Measurements from ENCODE around the gene TPO.

TPO gene

DNA sequence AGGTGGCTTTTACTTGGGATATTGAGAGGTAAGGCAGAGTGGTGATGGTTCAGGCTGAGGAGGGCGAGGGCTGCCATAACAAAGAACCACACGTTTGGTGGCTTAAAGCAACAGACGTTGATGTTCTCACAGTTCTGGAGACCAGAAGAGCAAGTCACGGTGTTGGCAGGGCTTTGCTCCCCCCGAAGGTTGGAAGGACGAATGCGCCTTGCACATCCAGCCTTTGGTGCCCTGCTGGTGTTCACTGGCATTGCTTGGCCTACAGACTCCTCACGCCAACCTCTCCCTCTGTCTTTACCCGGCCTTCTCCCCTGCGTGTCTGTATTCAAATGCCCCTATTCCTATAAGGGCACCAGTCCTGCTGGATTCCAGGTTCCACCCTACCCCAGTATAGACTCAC is 125.4 kb downstream of the TPO start:
- no peak for DNase-seq

DNA sequence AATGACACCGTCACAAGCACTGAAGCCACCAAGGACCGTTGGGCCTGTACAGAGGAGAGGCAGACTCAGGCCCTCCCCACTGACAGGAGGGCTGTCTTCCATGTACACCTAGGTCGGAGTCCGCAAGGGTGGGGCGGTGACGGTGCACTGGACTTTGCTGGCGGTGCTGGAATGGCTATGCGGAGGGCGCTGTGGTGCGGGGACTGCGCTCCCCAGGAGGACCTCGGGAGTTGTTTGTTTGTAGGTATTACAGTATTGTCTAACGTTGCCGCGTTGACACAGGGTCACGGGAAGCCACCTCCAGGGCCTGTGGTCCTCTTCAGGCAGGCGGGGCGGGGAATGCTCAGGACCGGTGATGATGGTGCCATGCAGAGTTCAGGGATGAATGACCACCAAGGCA is 126.2 kb downstream of the TPO start:
- DNase-seq = no peak

GRCh38 chr2:1539973-1540372 is 126.7 kb downstream of the TPO start:
- no peak for DNase-seq

DNA sequence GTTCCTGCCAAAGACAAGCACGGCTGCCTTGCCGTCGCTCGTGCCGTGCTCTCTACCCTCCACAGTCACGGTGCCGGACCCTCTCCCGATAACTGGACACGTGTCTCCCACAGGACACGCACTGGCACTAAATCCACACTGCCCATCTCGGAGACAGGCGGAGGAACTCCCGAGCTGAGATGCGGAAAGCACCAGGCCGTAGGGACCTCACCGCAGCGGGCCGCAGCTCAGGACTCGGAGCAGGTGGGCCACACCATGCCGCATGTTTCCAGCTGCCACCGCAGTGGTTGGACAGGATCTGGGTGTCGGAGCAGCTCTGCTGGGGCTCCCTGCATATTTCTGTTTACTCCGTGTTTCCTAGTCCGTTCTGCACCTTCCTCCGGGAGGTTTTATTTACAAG is 127.2 kb downstream of the TPO start:
- DNase-seq = no peak

GRCh38 chr2:1541040-1541439 is 127.8 kb downstream of the TPO start:
- DNase-seq = no peak

DNA sequence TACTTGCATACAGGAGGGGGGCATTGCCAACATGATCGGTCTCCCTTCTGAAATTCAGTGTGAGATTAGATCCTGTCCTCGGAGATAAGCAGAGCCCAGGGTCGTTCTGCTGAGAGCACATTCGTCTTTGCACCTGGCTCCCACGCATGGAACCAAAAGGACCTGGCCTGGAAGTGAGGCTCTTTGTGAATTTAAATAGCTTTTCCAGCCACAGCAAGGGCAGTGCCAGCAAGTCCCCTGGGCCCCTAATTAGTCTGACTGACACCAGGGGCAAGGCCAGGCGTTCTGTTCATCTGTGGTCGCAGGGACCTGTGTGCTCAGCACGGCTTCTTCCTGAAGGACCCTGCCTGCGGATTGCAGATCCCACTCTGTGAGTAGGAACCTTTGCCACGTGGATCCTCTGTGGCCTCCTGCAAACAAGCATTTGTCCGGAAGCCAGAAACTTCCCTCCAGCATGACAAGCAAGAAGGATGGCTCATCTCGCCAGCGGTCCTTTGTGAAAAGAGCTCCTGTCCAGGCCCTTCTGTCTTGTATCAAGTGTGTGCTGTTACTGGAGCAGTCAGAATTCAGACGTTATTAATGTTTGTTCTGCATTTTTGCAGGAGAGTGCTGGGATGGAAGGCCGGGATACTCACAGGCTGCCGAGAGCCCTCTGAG is 128.7 kb downstream of the TPO start:
- DNase-seq = no peak

- no peak for DNase-seq
Observed at GRCh38 chr2:1542971-1543370, 129.7 kb downstream of the TPO start.

DNA sequence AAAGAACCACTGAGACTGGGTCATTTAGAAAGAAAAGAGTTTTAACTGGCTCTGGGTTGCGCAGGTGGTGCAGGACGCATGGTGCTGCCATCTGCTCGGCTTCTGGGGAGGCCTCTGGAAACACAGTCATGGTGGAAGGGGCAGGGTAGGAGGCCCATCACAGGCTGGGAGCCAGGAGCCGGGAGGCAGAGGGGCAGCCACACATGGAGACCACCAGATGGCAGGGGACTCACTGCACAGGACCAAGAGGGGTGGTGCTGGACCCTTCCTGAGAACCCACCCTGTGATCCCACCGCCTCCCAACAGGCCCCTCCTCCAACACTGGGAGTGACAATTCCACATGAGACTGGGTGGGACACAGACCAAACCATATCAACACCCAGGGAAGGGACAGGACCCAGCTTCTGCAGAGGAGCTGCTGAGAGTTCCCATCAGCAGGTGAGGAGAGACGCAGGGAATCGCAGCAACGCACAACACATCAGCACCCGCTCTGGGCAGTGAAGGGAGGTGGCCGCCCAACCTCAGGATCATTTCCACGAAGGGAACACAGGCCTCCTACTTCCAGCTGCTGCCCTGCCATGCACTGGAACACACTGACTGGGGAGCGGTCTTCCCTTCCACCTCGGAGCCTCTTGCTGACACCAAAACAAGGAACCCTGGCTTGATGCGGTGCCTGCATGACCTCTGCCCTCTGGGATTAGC is 130.7 kb downstream of the TPO start:
- DNase-seq = no peak

GRCh38 chr2:1544478-1545069 is 131.3 kb downstream of the TPO start:
- no peak for DNase-seq

- DNase-seq = peak; percentile 17 to 35 (median 25)
Observed at GRCh38 chr2:1546023-1546591, 132.8 kb downstream of the TPO start.

DNA sequence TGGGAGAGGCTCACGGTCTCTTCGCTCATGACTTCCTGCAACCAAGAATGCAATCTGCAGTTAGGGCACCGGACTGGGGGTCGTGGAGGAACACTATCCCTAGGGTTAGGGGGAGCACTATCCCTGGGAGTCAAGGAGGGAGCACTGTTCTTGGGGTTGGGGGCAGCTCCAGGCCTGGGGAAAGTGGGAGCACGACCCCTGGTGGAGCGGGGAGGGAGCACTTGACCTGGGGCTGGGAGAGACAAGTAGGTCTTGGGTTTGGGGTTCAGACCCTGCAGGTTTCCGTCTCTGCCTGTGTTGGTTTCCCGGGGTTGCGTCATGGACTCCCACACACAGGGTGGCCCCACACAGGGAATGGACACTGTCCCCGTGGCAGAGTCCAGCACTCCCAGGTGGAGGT is 133.6 kb downstream of the TPO start:
- DNase-seq = no peak

DNA sequence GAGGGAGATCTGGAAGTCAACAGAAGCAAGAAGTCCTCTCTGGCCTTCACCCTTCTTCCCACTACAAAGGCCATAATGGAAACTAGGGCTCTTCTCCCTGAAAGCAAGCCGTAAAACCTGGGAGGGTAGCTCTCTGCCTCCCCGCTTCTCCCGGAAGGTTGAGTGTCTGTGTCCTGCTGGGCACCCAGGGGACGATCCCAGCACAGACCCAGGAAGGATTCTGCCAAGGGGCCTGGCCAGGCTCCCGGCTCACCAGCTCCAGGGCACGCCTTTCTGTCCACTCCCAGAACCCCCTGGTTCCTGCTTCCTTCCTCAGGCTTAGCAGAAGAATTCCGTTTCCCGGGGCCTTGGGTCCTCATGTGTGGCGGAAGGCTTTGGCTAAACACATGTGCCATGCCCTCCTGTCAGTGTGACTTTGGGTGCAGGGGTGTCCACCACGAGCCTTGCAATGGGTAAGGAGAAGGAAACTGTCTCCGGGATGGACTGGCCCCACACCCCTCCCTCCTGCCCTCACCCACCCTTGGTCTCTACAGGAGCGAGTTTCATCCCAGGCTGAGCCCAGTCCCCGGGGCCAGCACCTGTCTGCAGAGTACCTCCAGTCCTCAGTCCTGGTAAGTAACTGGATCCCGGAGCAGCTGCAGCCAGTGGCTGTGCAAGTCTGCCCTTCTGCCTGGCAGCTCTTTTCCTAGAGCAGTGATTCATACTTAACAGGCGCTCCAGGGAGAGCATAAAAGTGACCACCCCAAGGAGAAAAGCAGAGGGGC is 135.8 kb downstream of the TPO start:
- DNase-seq = no peak

- no peak for DNase-seq
Observed at GRCh38 chr2:1550076-1550475, 136.8 kb downstream of the TPO start.

- DNase-seq = peak; percentile 46 to 85 (median 63)
Observed at GRCh38 chr2:1550658-1551316, 137.5 kb downstream of the TPO start.

DNA sequence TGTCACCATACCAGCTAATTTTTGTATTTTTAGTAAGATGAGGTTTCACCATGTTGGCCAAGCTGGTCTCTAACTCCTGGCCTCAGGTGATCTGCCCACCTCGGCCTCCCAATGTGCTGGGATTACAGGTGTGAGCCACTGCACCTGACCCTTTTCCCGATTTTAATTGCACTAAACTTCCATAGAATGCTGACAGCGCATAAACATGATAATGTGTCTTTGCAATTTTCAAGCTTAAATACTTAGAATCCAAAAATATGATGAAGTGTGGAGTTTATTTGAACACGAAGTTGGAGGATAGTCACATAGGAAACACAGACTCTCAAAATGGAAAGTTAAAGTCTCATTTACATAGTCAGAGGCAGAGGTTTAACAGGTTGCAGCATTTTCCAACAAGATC is 138.6 kb downstream of the TPO start:
- DNase-seq = no peak

DNA sequence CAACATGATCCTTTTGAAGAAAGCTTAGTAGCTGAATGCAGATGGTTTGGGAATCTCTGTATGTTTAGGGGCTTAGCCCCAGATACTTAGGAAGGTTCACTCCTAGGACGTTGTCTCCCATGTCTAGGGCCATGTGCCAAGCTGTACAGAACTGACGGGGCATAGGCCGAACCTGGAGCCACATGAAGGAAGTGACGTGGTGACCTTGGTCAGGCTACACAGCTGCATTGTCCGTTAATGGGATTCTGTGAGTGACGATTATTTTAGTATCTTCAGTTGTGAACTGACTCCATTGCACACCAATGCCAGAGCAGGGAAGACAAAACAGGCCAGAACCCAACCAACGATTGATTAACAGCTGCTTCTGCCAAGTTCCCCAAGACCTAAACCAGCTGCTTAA is 139.3 kb downstream of the TPO start:
- no peak for DNase-seq

DNA sequence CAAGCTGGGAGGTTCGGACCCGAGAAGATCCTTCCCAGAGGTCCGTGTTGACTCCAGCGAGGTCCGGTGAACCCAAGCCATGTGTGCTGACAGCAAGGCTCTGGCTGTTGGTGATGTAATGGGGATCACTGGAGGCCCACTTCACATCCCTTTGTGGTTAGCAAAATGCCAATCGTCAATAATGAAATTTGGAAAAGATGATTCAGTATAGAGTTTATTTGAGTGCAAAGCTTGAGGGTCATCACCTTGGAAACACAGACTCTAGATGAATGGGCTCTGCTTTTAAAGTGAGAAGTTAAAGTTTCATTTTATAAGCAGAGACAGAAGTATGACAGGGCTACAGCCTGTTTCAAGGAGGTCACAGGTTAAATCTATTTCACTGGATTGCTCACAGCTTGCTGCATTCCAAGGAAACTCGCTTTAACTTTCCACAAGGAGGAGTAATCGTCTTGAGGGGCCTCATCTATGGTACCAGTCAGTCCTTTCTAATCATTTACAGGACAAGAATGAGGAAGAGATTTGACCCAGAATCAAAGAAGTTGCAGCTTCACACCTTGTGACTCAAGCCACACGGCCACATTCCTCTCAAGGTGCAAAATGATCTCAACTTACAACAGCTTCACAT is 140.5 kb downstream of the TPO start:
- DNase-seq = no peak

- DNase-seq = no peak
Observed at GRCh38 chr2:1556286-1556685, 143.0 kb downstream of the TPO start.

DNA sequence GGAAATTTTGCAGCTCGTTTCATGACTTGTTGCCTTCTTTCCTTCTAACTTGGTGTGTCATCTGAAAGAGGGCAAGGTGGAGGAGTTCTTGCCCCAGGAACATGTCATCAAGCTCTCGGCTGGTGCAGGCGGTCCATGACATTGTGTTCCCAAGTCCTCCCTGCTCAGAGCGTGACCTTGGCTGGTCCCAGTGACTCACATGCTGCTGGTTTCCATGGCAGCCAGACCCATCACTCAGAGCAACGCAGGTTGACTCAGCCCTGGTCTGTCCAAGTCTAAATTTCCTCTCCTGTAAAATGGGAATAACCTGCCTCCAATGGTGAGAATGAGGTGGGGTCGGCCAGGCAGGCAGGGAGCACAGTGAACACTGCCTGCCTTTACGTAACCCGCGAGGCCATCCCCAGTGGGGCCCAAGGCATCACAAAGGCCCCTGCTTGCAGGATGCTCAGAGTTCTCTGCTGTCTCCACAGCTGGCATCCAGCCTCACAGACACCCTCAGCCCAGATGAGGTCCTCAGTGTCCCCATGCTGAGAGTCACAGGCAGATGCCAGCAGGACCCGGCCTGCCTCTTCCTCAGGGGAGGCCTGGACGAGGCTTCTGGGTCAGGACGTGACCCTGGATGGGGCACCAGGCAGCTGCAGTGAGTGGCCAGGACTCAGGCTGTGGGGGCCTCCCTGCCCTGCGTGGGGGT is 143.7 kb downstream of the TPO start:
- DNase-seq = no peak

DNA sequence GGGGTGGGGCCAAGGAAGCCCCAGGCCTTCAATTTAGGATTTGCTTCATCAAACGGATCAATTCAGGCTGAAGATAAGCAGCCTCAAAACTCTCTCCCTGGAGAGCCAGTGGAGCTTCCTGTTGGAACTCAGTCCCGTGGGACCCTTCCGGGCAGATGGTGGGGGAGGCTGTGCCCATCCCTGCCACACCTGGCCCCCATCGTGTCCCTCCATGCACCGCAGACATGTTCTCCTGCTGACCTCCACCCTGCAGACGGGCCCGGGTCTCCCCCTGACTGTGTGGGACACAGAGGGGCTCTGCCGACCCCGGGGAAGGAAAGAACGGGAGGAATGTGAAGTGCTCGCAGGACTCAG is 144.2 kb downstream of the TPO start:
- DNase-seq = no peak

GRCh38 chr2:1559589-1560175 is 146.4 kb downstream of the TPO start:
- DNase-seq = no peak
